ENCODE measurements around the gene ZBTB42.

GRCh38 chr14:104786726-104787675 lies 13.9 kb upstream of the ZBTB42 start:
- TF ChIP-seq CTCF (IDR thresholded peaks at IDR 0.05; ENCODE audit: low read depth, low read length, missing input control) (no peak), YY1 (IDR thresholded peaks at IDR 0.05) (no peak), GABPA (IDR thresholded peaks at IDR 0.05 in 1 of 2, conservative IDR thresholded peaks at IDR 0.05 in 1 of 2) (no peak)

All from liver (tissue), 3 donors.